HCEC 1CT (cell line): Measurements from ENCODE around the gene COL7A1.
A peak's percentile ranks its signal among the peaks of the same experiment; 100 is the strongest.

Experiments
- DNase-seq: peaks from one replicate; pipeline ENCODE4 v3.0.0-alpha.2; 2017

The COL7A1 gene

DNA sequence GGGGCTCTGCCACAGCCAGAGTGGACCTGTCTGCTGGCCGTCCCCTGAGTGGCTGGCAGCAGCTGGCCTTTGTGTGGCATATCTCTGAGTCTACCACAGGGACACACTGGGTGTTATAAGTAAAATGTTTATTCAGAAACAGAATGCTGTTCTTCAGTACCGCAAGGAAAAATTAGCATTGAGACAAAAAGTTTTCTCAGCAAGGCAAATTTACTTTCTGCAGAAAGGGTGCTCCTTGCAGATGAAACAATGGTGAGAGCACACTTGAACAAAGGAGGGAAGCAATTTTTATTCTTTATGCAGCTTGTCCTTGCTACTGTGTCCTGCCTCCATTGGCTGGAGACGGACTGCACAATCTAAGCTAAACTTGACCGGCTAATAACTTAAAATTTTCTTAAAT is 22.4 kb upstream of the COL7A1 start:
- no peak for DNase-seq

- DNase-seq: peak; percentile 95
Observed at GRCh38 chr3:48614044-48614443, 18.9 kb upstream of the COL7A1 start.

DNA sequence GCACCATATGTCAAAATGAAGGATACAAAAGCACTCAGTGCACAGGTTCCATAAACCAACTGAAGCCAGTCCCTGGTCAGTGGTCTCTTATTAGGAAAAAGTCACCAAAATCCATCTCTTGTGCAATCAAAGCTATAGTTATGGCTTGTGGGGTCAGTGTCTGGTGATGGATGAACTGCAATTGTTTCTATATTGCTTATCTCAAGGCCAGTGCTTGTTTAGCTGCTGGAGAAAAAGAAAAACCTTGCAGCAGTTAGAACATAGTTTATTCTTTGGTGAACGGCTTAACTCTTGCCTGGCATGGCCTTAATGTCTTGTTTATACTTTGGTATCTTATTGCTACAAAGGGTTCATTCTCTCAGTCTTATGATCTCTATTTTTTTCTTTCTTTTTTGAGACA is 17.2 kb upstream of the COL7A1 start:
- DNase-seq: no peak

GRCh38 chr3:48609088-48610005 is 14.2 kb upstream of the COL7A1 start, which contains the start of gene UQCRC1:
Gene UQCRC1, minus strand, starts transcription at chr3:48609646. Its CDS starts 26 bp downstream, at chr3:48609620.
- peak; percentile 92 for DNase-seq

- DNase-seq: no peak
Observed at GRCh38 chr3:48607519-48607918, 12.4 kb upstream of the COL7A1 start.

- no peak for DNase-seq
Observed at GRCh38 chr3:48601622-48601994, 6.5 kb upstream of the COL7A1 start.

GRCh38 chr3:48600711-48601621 is 5.8 kb upstream of the COL7A1 start:
- no peak for DNase-seq

- no peak for DNase-seq
Observed at GRCh38 chr3:48599509-48600285, 4.6 kb upstream of the COL7A1 start.

DNA sequence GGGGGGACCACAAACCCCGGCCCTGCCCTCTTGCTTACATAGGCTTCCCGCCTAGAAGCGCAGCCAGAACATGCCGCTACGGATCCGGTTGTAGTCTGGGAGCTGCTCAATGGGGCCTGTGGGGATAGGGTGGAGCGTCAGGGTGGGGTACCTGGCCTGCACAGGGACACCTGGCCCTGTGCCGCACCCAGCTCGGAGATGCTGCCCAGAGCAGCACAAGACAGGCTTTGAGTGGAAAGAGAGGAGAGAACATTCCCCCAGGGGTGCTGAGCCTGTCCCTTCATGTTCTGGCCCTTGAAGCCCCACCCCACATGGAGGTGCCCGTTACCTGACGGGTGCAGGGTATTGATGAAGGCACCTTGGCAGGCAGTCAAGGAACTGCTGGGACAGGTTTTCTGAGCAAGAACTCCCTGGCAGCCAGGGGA is 4.0 kb upstream of the COL7A1 start:
- no peak for DNase-seq

DNA sequence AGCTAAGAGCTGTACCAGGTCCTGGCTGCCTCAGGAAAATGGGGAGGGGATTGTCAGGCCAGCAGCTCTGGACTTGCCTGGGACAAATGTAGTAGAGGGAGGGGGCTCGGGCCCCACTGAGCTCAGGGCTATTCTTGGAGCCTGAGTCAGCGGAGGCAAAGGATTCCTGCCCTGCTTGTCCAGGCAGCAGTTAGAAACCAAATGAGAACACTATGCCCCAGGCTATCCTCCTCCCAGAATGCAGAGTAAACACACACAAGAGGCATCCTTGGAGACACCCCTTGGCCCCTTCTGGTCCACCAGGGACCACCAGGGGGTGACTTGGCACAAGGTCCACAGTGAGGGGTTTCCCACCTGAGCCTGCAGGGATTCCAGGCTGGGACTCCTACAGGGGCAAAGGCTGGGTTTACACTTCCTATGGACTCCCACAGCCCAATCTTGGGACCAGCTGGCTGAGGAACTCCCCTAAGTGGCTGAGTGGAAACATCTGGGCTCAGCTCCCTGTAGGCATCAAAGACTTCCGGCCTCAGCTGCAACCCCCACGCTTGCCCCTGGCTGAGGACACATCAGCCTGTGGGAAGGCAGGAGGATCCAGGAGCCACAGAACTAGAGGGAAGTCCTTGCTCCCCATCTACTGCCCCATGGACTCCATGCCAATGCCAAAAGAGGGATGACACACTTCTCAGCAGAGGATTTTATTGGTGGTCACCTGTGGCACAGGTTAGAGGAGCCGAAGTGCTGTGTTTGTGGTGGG is 3.4 kb upstream of the COL7A1 start:
- DNase-seq: peak; percentile 97

DNA sequence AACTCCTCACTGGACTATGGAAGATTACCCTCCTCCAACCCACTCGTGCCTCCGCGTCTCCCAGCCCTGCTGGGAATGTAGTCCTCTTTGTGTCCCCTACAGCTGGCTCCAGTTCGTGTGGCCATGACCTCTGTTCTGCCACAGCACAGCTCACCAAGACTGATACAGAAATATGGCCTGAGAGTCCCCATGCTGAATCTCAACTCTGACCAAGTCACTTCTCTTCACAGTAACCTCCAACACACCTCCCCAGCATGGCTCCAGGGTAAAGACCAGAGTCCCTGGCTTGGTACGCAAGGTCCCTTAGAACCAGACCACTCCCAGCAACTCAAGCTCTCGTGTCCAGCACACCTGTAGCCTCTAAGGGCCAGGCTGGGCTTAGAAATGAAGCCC is 2.3 kb upstream of the COL7A1 start:
- no peak for DNase-seq

- DNase-seq: no peak
Observed at GRCh38 chr3:48596676-48597407, 1.7 kb upstream of the COL7A1 start.

GRCh38 chr3:48596157-48596556 is 1.0 kb upstream of the COL7A1 start:
- DNase-seq: no peak

- peak; percentile 98 for DNase-seq
Observed at GRCh38 chr3:48595526-48596121, 495 bp upstream of the COL7A1 start.

DNA sequence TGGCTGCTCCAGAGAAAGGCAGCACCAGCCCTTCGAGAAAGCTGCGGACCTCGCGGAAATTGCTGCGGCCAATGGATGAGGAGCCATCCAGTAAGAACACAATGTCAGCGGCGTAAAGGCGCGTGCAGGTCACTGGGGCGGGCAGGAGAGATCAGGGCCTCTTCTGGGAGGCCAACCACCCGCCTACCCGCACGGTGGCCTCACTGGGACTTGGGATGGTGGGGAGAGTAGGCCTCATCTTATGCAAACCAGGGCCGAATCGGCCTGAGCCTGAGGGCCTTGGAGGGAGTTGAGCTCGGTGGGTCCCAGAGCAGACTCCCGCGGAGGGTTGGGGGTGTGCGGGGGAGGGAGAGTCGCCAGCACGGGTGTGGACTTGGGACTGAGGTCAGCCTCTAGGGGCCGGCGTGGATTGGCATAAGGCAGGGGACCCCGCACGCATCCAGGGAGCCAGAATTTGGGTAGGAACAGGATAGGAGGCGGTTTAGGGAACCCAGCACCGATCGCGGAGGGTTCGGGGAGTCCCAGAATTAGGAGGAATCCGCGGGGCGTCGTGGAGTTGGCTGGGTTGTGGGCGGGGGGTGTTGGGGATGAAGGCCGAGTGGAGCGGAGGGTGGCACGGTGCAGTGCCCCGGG is 596 bp downstream of the COL7A1 start:
- DNase-seq: peak; percentile 21

- DNase-seq: no peak
Observed at GRCh38 chr3:48593337-48593736, 1.8 kb downstream of the COL7A1 start.

- no peak for DNase-seq
Observed at GRCh38 chr3:48592519-48593087, 2.5 kb downstream of the COL7A1 start.

DNA sequence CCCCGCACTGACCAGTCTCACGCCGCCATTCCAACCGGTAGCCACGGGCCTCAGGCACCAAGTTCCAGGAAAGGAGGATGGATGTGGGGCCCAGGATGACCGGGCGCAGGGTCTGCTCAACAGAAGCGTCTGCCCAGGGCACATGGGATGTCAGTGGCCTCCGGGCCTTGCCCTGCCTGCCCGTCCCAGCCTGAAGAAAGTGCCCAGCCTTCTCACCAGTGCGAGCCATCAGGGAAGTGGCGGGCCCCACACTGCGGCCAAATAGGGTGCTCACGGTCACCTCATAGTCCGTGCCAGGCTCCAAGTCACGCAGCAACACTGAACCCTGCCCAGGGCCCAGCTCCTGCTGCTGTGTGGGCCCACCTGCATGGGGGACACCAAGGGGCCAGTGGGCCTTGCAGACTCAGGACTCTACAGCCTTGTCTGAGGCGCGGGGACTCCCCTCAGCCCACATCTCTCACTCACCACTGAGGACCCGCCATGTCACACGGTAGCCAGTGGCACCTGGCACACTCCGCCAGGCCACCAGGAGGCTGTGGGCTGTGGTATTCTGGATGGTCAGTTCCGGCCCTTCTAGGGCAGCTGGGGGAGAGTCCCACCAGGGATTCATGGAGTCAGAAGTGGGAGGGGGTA is 3.1 kb downstream of the COL7A1 start:
- DNase-seq: no peak

DNA sequence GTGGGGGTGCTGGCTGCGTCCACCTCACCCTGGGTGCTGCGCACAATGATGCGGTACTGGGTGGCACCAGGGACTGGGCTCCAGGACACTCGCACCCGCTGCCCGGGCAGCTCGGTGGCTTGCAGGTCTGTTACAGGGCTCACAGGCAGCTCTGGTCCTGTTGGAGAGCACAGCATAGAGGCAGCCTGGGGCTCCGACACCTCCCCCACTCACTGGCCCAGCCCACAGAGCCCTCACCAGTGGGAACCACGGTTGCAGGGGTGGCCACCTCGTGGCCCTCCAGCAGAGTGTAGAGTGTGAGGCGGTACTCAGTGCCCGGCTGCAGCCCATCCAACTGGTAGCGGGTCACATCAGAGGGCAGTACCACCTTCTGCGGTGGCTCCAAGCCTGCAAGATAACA is 3.7 kb downstream of the COL7A1 start:
- no peak for DNase-seq

- no peak for DNase-seq
Observed at GRCh38 chr3:48588230-48588629, 6.9 kb downstream of the COL7A1 start.
